ENCODE data around the gene TES.

DNA sequence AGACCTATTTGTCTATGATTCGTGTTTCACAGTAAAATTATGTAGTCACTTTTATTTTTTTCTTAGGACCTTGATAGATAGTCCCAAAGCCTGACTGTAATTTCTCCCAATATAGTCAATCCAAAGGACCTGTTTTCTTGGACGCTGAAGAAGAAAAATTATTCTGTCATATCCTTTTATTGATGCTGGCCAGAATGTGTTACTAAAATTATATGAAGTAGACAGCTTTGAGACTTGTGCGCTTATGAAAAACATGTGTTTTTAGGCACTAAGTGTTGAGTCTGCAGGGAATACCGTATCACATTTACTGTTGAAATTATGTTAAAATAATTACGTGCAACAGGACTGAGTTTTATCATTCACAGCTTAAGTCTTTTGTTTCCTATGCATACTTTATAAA, 17.9 kb downstream of the TES start:
- TF ChIP-seq, protein P1, sequence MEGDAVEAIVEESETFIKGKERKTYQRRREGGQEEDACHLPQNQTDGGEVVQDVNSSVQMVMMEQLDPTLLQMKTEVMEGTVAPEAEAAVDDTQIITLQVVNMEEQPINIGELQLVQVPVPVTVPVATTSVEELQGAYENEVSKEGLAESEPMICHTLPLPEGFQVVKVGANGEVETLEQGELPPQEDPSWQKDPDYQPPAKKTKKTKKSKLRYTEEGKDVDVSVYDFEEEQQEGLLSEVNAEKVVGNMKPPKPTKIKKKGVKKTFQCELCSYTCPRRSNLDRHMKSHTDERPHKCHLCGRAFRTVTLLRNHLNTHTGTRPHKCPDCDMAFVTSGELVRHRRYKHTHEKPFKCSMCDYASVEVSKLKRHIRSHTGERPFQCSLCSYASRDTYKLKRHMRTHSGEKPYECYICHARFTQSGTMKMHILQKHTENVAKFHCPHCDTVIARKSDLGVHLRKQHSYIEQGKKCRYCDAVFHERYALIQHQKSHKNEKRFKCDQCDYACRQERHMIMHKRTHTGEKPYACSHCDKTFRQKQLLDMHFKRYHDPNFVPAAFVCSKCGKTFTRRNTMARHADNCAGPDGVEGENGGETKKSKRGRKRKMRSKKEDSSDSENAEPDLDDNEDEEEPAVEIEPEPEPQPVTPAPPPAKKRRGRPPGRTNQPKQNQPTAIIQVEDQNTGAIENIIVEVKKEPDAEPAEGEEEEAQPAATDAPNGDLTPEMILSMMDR (IDR thresholded peaks at IDR 0.05; ENCODE audit: borderline replicate concordance, extremely low read depth, low read length, poor library complexity, severe bottlenecking): no peak
- TF ChIP-seq EZH2 (IDR thresholded peaks at IDR 0.05; ENCODE audit: borderline replicate concordance, low read depth, low read length, severe bottlenecking): no peak

Data from DND-41 (cell line).